ENCODE data around the gene ARL10.
A peak's percentile ranks its signal among the peaks of the same experiment; 100 is the strongest.

ARL10 gene

DNA sequence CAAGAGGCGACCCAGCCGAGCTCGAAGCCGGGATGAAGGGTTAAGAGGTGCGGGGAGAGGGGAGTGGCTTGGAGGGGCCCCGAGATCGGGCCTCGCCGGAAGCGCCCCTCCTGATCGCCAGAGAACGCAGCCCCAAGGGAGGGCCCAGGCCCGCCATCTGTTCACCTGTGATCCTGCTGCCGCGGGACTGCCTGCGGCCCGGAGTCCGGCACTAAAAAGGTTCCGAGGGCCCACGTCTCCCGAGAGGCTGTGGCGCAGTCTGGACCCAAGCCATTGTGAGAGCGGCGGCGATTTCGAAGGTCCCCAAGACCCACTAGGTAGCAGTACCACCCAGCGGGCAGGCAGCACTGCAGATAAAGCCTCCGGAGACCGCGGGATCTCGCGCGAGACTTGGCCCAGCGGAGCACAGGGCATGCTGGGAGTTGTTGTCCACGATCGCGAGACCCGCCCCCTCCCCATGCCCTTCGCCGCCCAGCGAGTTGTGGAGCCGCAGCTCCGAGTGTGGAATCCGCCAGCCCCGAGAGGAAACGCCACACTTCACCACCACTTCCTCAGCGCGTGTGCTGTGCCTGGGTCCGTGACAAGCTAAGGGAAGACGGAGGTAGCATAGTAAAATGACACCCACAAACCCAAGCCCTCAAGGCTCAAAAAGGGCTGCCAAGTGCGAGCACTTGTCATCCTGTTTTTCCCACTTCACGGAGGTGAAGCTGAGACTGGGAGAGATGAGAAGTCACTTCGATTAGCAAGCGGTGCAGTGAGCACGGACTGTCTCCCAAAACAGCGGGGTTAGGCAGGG lies 3.7 kb upstream of the ARL10 start, which contains the start of gene KIAA1191:
KIAA1191 (minus strand) TSS at position 328 of the 796 bp plus-strand sequence. CDS start 2,256 bp downstream, outside the sequence.
- DNase-seq (ENCODE audit: low read depth in 2 of 2) = peak; percentile 88 to 93

- no peak for DNase-seq (ENCODE audit: low read depth in 2 of 2)
Observed at GRCh38 chr5:176362233-176362490, 3.1 kb upstream of the ARL10 start.

DNA sequence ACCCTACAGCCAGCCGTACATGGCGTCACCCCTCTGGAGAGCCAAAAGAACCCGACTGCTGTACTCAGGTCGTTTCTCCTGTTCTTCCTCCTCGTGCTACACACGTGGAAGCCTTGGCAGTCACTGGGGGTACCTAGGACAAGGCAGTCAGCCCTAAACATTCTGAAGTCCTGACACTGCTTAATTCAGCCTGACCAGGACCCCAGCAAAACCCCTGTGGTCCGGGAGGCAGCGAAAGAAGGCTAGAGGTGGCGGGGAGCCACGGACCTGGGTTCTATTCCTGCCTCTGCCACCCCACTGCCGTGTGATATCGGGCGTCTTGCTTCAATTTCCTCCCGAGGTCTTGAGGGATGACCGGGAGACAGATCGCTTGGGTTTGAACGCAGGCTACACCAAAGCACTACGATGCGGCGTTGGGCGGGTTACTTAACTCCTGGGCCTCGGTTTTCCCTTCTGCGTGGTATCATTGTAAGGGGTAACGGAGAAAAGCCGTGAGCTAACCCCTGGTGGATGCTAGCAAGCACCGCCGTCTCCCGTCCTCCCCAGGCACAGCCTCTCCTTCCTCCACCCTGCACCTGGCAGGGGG lies 429 bp upstream of the ARL10 start:
- DNase-seq (ENCODE audit: low read depth in 2 of 2) = no peak

DNA sequence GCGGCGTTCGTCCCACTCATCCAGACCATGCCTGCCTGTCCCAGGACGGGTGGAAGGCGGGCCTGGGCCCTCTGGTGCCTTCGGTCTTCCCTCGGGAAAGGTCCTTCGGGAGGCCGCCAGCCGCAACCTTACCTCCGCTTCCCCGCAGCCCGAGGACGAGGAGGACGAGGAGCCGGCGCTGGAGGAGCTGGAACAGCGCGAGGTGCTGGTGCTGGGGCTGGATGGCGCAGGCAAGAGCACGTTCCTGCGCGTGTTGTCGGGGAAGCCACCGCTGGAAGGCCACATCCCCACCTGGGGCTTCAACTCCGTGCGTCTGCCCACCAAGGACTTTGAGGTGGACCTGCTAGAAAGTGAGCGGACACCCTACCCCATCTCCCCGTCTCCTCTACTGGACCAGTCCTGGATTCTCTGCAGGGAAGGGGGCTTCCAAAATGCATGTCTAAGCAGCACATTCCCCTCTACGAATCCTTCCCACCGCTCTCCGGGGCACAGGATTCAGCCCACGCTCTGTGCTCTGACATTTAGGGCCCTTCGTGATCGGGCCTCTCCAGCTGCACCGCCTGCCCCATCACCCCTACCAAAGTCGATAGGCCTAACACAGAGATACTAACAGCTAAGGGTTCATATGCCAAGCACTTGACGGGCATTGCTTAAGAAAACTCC lies 1.1 kb downstream of the ARL10 start:
- DNase-seq (ENCODE audit: low read depth in 2 of 2) = no peak

GRCh38 chr5:176368726-176369125 lies 3.4 kb downstream of the ARL10 start:
- no peak for DNase-seq (ENCODE audit: low read depth in 2 of 2)

DNA sequence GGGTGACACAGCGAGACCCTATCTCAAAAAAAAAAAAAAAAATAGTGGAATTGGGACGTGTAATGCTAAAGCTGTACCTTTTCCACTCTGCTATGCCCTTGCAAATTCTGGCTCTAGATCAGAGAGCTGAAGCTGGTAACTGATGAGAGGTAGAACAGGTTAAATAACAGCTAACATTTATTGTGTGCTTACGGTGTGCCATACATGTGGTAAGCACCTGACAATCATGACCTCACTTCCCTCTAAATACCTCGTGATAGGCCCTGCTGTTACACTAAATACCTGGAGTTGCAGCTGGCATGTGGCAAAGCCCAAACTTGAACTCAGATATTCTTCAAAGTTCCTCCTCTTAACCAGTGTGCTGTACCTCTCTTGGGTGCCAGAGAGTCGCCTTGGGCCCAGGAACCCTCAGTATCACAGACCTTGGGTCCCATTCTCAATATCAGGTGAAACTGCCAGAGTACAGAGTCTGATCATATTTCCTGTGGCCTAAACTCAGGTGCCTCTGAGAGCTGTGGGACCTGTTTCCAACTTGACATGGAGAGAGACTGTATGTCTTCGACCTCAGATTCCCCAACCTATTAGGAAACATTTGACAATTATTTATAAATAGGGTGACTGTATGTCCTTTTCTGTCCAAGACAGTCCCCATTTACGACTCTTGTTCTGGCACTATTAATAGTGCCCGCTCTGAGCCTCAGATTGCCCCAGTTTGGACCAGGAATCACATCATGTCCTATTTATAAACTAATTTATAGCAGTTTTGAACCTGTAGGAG lies 4.8 kb downstream of the ARL10 start:
- DNase-seq (ENCODE audit: low read depth in 2 of 2) = no peak

DNA sequence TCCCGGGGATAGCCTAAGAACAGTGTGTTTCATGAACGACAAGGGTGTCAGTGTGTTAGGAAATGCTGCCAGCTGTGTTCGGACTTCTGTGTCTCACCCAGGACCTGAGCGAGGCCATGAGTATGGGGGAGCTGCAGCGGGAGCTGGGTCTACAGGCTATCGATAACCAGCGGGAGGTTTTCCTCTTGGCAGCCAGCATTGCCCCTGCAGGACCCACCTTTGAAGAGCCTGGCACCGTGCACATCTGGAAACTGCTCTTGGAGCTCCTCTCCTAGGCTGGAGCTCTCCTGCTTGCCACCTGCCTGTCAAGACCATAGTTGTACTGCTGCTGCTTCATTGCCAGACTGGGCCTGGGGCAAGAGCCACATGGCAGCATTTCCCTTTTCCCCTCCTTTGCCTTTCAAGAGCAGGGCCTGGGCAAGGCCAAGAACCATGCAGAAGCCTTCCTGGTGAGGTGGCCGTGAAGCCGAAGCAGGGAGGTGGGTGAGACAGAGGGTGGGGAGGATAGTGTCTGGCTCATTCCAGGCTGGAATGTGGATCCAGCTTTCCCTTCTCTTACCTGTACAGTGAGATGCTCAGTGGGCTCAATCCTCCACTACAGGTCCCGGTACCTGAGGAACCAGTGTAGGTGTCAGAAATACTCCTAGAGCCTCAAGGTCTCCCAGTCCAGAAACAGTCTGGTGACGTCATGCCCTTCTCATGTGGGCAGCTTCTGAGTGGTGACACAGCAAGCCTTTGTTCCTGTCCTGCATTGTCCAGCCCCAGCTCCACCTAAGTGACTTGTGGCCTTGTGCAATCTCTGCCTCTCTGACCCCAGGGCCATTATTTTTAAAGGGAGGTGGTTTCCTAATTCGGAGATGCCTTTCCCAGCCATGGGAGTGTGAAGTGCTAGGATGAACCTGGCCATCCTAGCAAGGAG lies 6.6 kb downstream of the ARL10 start:
- no peak for DNase-seq (ENCODE audit: low read depth in 2 of 2)

DNA sequence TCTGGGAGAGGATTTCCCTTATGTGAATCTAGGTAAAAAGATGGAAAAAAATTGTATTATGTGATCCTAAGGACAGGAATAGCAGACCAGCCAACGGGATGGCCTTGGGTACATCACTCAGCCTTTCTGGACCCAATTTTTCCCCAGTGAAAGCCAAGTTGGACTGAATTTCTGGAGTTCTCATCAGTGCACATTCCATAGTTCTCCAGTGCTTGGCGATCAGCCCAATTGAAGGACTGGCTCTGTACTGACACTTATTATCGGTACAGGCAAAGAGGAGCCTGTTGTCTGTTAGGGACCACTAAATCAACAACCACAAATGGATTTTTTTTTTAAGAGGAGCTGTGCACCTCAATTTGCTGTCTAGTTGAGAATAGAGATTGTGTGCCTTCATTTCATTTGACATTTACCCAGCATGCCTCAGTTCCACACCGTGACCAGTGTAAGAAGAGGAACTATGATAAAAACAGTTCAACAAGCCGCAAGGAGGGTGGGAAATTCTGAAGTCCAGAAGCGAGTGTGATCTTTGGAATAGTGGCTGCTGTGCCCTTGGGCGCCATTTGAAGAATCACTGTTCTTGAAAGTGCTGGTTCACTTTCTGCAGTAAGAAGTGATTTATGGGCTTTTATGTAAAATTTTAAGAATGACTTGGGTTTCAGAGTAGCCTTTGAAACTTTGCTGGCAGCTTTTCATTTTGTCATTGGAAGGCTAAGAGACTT lies 8.0 kb downstream of the ARL10 start:
- DNase-seq (ENCODE audit: low read depth in 2 of 2) = no peak

DNA sequence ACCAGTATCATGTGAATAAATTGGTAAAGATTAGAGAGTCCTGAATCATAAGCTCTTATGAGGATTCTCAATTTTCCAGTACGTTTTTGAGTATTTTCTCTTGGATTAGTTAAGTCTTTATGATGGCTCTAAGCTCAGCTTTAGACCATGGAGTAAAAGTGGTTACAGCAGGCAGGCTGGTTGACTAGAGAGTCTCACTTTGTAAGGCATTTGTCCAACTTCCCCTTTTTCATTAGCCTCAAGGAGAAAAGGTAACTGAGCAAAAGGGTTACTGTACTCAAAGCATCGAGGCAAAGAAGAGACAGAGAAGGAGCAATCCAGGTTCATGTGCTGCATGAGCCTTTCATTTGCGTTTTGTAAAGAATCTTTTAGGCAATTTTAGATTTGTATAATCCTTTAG lies 14.6 kb downstream of the ARL10 start:
- no peak for DNase-seq (ENCODE audit: low read depth in 2 of 2)

- no peak for DNase-seq (ENCODE audit: low read depth in 2 of 2)
Observed at GRCh38 chr5:176381423-176381822, 16.1 kb downstream of the ARL10 start.

- no peak for DNase-seq (ENCODE audit: low read depth in 2 of 2)
Observed at GRCh38 chr5:176381979-176382378, 16.7 kb downstream of the ARL10 start.

GRCh38 chr5:176382721-176383120 lies 17.4 kb downstream of the ARL10 start:
- DNase-seq (ENCODE audit: low read depth in 2 of 2) = no peak

GRCh38 chr5:176383248-176383905 lies 18.1 kb downstream of the ARL10 start:
- DNase-seq (ENCODE audit: low read depth in 2 of 2) = no peak

DNA sequence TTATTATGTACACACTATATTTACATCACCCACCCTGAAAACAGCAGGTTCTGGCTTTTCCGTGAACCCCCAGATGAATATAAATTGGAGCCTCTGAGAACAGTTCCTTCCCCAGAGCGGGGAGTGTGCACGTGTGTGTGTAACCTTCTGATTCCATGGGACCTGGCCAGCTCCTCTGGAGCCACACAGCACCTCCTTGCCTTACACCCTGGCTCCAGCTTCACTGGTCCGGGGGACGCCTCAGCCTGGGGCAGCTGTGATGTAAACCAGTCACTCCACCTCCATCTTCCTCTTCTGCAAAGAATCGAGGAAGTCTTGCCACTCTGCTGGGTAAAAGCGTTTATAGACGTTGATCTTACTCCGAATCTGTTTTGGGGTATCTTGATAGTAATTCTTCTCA lies 18.7 kb downstream of the ARL10 start:
- DNase-seq (ENCODE audit: low read depth in 2 of 2) = no peak

- no peak for DNase-seq (ENCODE audit: low read depth in 2 of 2)
Observed at GRCh38 chr5:176384366-176384930, 19.2 kb downstream of the ARL10 start.

GRCh38 chr5:176384991-176385390 lies 19.7 kb downstream of the ARL10 start:
- no peak for DNase-seq (ENCODE audit: low read depth in 2 of 2)

- DNase-seq (ENCODE audit: low read depth in 2 of 2) = no peak
Observed at GRCh38 chr5:176386491-176386890, 21.2 kb downstream of the ARL10 start.

DNA sequence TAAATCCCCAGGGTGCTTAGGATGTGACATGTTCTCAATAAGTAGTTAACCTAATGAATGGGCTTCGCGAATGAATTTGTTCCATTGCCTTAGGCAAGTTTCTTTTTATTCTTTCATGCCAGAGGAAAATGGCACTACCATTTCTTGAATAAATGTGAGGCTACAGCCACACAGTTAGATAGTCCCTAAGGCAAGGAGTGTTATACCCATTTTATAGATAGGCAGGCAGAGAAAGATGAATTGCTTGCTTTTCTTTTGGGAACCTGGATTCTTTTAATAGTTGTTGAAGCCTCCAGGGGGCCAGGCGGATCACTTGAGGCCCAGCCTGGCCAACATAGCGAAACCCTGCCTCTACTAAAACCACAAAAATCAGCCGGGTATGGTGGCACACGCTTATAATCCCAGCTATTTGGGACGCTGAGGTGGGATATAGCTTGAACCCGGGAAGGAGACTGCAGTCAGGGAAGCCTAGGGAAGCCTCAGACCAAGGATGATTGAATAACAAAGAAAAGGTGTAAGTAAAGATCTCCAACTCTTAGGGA lies 22.2 kb downstream of the ARL10 start:
- DNase-seq (ENCODE audit: low read depth in 2 of 2) = no peak

GRCh38 chr5:176388003-176388443 lies 22.7 kb downstream of the ARL10 start:
- peak in 1 of 2 donors; percentile 4 for DNase-seq (ENCODE audit: low read depth in 2 of 2)
